Measurements from ENCODE around the gene RESP18. TPM values are rescaled to one million over a fixed set of nuclear protein-coding genes. Genes with fewer than 3 reads are reported as not detected.

Gene RESP18
- total and polyA plus RNA-seq, 4 donors = 1.1 to 7.0 (median 4.7) TPM

- Histone ChIP-seq H3K36me3 (ENCODE audit: control insufficient read depth, insufficient read depth, low read length) (no peaks in the 10 kb centered on the region), H3K4me1 (ENCODE audit: control insufficient read depth, insufficient read depth, low read length) (peaks cover 9% of the 10 kb centered on the region), H3K27ac (ENCODE audit: low read depth, low read length) (no peak overlapping the region), H3K4me3 (ENCODE audit: low read depth, low read length) (no peak overlapping the region), H3K27me3 (ENCODE audit: control insufficient read depth, insufficient read depth, low read length) (peaks cover 41% of the 10 kb centered on the region), H3K9me3 (ENCODE audit: control insufficient read depth, insufficient read depth, low read length) (no peaks in the 10 kb centered on the region)
- no peak for DNase-seq (ENCODE audit: low read depth in 4 of 6, low spot score in 6 of 6)
- WGBS (ENCODE audit: insufficient coverage) = no CpG with 5 or more reads among the region's 1 CpG
These were observed 24.3 kb upstream of the RESP18 start for GRCh38 chr2:219356834-219357233.

GRCh38 chr2:219354582-219354981, 22.0 kb upstream of the RESP18 start:
- Histone ChIP-seq H3K4me3 (ENCODE audit: low read depth, low read length) (no peak overlapping the region), H3K4me1 (ENCODE audit: control insufficient read depth, insufficient read depth, low read length) (peaks cover 12% of the 10 kb centered on the region), H3K27me3 (ENCODE audit: control insufficient read depth, insufficient read depth, low read length) (peaks cover 33% of the 10 kb centered on the region), H3K36me3 (ENCODE audit: control insufficient read depth, insufficient read depth, low read length) (no peaks in the 10 kb centered on the region), H3K27ac (ENCODE audit: low read depth, low read length) (no peak overlapping the region), H3K9me3 (ENCODE audit: control insufficient read depth, insufficient read depth, low read length) (no peaks in the 10 kb centered on the region)
- no peak for DNase-seq (ENCODE audit: low read depth in 4 of 6, low spot score in 6 of 6)
- 72% methylated on average over 2 of the region's 4 CpGs for WGBS (ENCODE audit: insufficient coverage)

- no peak for DNase-seq (ENCODE audit: low read depth in 4 of 6, low spot score in 6 of 6)
These were observed 20.6 kb upstream of the RESP18 start for GRCh38 chr2:219353129-219353528.

GRCh38 chr2:219352448-219353023, 20.0 kb upstream of the RESP18 start:
- H3K9me3 ChIP-seq (ENCODE audit: control insufficient read depth, insufficient read depth, low read length) = no peaks in the 10 kb centered on the region
- H3K4me1 ChIP-seq (ENCODE audit: control insufficient read depth, insufficient read depth, low read length) = peaks cover 3% of the 10 kb centered on the region
- no peaks in the 10 kb centered on the region for H3K36me3 ChIP-seq (ENCODE audit: control insufficient read depth, insufficient read depth, low read length)
- no peak overlapping the region for H3K4me3 ChIP-seq (ENCODE audit: low read depth, low read length)
- H3K27ac ChIP-seq (ENCODE audit: low read depth, low read length) = no peak overlapping the region
- peaks cover 12% of the 10 kb centered on the region for H3K27me3 ChIP-seq (ENCODE audit: control insufficient read depth, insufficient read depth, low read length)
- 14% methylated on average over 1 of the region's 5 CpGs for WGBS (ENCODE audit: insufficient coverage)
- DNase-seq (ENCODE audit: low read depth in 4 of 6, low spot score in 6 of 6) = peak in 2 of 6 donors; percentile 63 to 80

More at GRCh38 chr2:219353129-219353528, 20.6 kb upstream of the RESP18 start:
- 96% methylated on average over 5 of the region's 5 CpGs for WGBS (ENCODE audit: insufficient coverage)
- no peak overlapping the region for H3K4me3 ChIP-seq (ENCODE audit: low read depth, low read length)
- peaks cover 18% of the 10 kb centered on the region for H3K27me3 ChIP-seq (ENCODE audit: control insufficient read depth, insufficient read depth, low read length)
- peaks cover 6% of the 10 kb centered on the region for H3K4me1 ChIP-seq (ENCODE audit: control insufficient read depth, insufficient read depth, low read length)
- no peaks in the 10 kb centered on the region for H3K9me3 ChIP-seq (ENCODE audit: control insufficient read depth, insufficient read depth, low read length)
- no peaks in the 10 kb centered on the region for H3K36me3 ChIP-seq (ENCODE audit: control insufficient read depth, insufficient read depth, low read length)
- H3K27ac ChIP-seq (ENCODE audit: low read depth, low read length) = no peak overlapping the region

- Histone ChIP-seq H3K4me1 (ENCODE audit: control insufficient read depth, insufficient read depth, low read length) (peaks cover 3% of the 10 kb centered on the region), H3K36me3 (ENCODE audit: control insufficient read depth, insufficient read depth, low read length) (no peaks in the 10 kb centered on the region), H3K4me3 (ENCODE audit: low read depth, low read length) (no peak overlapping the region), H3K27me3 (ENCODE audit: control insufficient read depth, insufficient read depth, low read length) (peaks cover 9% of the 10 kb centered on the region), H3K9me3 (ENCODE audit: control insufficient read depth, insufficient read depth, low read length) (no peaks in the 10 kb centered on the region), H3K27ac (ENCODE audit: low read depth, low read length) (no peak overlapping the region)
- peak in 2 of 6 donors; percentile 28 to 56 for DNase-seq (ENCODE audit: low read depth in 4 of 6, low spot score in 6 of 6)
- 9% methylated on average over 3 of the region's 4 CpGs for WGBS (ENCODE audit: insufficient coverage)
These were observed 18.2 kb upstream of the RESP18 start for GRCh38 chr2:219350710-219351221.

DNA sequence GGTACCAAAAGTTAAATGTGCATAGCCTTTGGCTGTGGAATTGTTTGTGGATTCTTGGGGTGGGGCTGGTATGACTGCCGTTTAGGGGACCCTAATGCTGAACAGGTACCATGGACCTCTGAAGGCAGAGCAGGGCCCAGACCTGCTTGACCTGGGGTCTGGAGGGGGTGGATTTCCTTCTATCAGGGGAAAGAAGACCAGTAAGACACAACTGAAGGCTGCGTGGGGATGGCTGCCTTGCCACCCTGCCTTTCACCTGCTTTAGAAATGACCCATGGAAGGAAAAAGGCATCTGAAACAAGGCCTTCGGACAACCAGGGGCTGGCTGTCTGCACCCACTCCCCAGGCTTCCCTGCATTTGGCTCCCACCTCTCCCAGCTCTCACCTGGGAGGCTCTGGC, 17.7 kb upstream of the RESP18 start:
- H3K4me1 ChIP-seq (ENCODE audit: control insufficient read depth, insufficient read depth, low read length) = peaks cover 3% of the 10 kb centered on the region
- no peak overlapping the region for H3K4me3 ChIP-seq (ENCODE audit: low read depth, low read length)
- H3K27ac ChIP-seq (ENCODE audit: low read depth, low read length) = no peak overlapping the region
- no peaks in the 10 kb centered on the region for H3K9me3 ChIP-seq (ENCODE audit: control insufficient read depth, insufficient read depth, low read length)
- 90% methylated on average over 3 of the region's 3 CpGs for WGBS (ENCODE audit: insufficient coverage)
- no peaks in the 10 kb centered on the region for H3K36me3 ChIP-seq (ENCODE audit: control insufficient read depth, insufficient read depth, low read length)
- DNase-seq (ENCODE audit: low read depth in 4 of 6, low spot score in 6 of 6) = no peak
- H3K27me3 ChIP-seq (ENCODE audit: control insufficient read depth, insufficient read depth, low read length) = peaks cover 5% of the 10 kb centered on the region

- no peak overlapping the region for H3K4me3 ChIP-seq (ENCODE audit: low read depth, low read length)
- peak; percentile 49 to 94 (median 70) for DNase-seq (ENCODE audit: low read depth in 4 of 6, low spot score in 6 of 6)
- no peaks in the 10 kb centered on the region for H3K9me3 ChIP-seq (ENCODE audit: control insufficient read depth, insufficient read depth, low read length)
- peak overlapping the region; percentile 11 for H3K27ac ChIP-seq (ENCODE audit: low read depth, low read length)
- H3K27me3 ChIP-seq (ENCODE audit: control insufficient read depth, insufficient read depth, low read length) = peaks cover 3% of the 10 kb centered on the region
- H3K4me1 ChIP-seq (ENCODE audit: control insufficient read depth, insufficient read depth, low read length) = no peaks in the 10 kb centered on the region
- H3K36me3 ChIP-seq (ENCODE audit: control insufficient read depth, insufficient read depth, low read length) = no peaks in the 10 kb centered on the region
- WGBS (ENCODE audit: insufficient coverage) = 16% methylated on average over 2 of the region's 6 CpGs
These were observed 12.3 kb upstream of the RESP18 start for GRCh38 chr2:219344751-219345430.

GRCh38 chr2:219335373-219335786, 2.8 kb upstream of the RESP18 start:
- Histone ChIP-seq H3K4me1 (ENCODE audit: control insufficient read depth, insufficient read depth, low read length) (peaks cover 13% of the 10 kb centered on the region), H3K27me3 (ENCODE audit: control insufficient read depth, insufficient read depth, low read length) (peaks cover 40% of the 10 kb centered on the region), H3K27ac (ENCODE audit: low read depth, low read length) (no peak overlapping the region), H3K36me3 (ENCODE audit: control insufficient read depth, insufficient read depth, low read length) (no peaks in the 10 kb centered on the region), H3K4me3 (ENCODE audit: low read depth, low read length) (no peak overlapping the region), H3K9me3 (ENCODE audit: control insufficient read depth, insufficient read depth, low read length) (no peaks in the 10 kb centered on the region)
- WGBS (ENCODE audit: insufficient coverage) = 34% methylated on average over 2 of the region's 5 CpGs
- peak in 1 of 6 donors; percentile 85 for DNase-seq (ENCODE audit: low read depth in 4 of 6, low spot score in 6 of 6)

DNA sequence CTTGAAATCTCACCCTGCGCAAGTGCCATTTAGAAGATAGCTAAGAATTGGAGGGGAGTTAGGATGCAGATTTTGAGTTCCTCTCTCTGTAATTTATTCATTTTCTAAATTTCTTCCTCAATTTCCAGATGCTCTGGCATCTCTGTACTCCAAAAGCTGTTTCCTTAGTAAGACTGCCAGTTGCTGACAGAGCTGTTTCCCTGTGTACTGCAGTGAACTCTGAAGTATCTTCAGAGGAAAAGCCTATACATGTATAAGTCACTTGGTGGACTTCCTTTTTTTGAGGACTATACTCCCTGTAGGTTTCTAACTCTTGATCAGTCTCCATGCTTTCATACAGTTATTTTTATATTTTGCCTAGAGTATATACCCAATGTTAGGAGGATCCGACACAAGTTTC, 1.5 kb upstream of the RESP18 start:
- H3K4me1 ChIP-seq (ENCODE audit: control insufficient read depth, insufficient read depth, low read length) = peaks cover 13% of the 10 kb centered on the region
- no peaks in the 10 kb centered on the region for H3K9me3 ChIP-seq (ENCODE audit: control insufficient read depth, insufficient read depth, low read length)
- H3K36me3 ChIP-seq (ENCODE audit: control insufficient read depth, insufficient read depth, low read length) = no peaks in the 10 kb centered on the region
- no peak overlapping the region for H3K4me3 ChIP-seq (ENCODE audit: low read depth, low read length)
- WGBS (ENCODE audit: insufficient coverage) = no CpG with 5 or more reads among the region's 2 CpGs
- no peak overlapping the region for H3K27ac ChIP-seq (ENCODE audit: low read depth, low read length)
- DNase-seq (ENCODE audit: low read depth in 4 of 6, low spot score in 6 of 6) = no peak
- peaks cover 40% of the 10 kb centered on the region for H3K27me3 ChIP-seq (ENCODE audit: control insufficient read depth, insufficient read depth, low read length)
